ENCODE measurements around the gene STAC3. TPM values are rescaled to one million over a fixed set of nuclear protein-coding genes. Genes with fewer than 3 reads are reported as not detected.
A peak's percentile ranks its signal among the peaks of the same experiment; 100 is the strongest.

The STAC3 gene
- total and polyA plus RNA-seq, 9 of the 15 experiments (the other 6 are each of a cell fraction or from before 2014, with no cell fraction given), result 0.45 to 6.4 (median 3.3) TPM

DNA sequence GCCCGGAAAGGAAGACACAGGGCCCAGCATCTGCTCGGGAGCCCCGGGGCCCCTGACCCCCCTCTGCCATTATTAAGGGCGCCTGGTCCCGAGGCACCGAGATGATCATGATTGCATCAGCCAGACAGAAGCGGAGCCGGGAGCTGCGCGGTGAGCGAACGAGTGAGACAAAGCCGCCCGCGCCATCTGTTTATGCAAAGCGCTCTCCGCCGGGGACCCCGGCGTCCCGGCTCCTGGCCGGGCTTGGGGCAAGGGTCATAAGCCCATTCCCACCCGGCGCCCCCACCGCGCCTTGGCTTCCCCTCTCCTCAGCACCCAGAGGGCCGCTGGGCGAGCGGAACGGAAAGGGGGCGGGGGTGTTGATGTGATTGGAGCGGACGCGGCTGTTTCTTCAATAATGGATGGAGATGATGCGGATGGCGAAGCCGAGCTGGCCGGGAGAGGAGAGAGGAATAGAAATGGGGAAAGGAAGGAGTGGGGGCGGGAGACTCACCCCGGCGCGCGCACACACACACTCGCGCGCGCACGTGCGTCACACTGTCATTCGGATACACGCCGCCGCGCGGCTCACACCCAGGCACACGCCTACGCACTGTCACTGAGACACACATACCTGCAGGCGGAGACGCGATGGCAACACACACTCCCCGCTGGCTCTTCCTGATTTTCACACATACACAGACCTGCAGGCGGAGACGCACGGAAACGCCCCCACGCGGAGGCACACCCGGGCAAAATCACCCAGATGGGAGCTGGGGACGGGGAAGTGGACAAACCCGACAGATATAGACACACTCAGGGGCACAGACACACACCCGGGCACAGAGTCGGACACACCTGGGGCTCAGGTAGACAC lies 10.7 kb downstream of the STAC3 start (continued):
- TF ChIP-seq DMBX1 (CRISPR knock-in tag; IDR thresholded peaks at IDR 0.05; ENCODE audit: borderline replicate concordance) (no peak), ZSCAN29 (IDR thresholded peaks at IDR 0.05) (no peak), PCBP2 (IDR thresholded peaks at IDR 0.05; ENCODE audit: low read depth, low read length, poor library complexity, severe bottlenecking) (no peak), SRSF1 (IDR thresholded peaks at IDR 0.05; ENCODE audit: low read depth, low read length) (no peak), HEY1 (CRISPR knock-in tag; IDR thresholded peaks at IDR 0.05; ENCODE audit: borderline replicate concordance) (no peak), MCM7 (IDR thresholded peaks at IDR 0.05) (no peak), SIRT6 (IDR thresholded peaks at IDR 0.05; ENCODE audit: low read depth, low read length) (no peak), SMAD4 (CRISPR knock-in tag; conservative IDR thresholded peaks at IDR 0.05) (peak; percentile 52; the same call in 1 of the 2 replicates), COPS2 (conservative IDR thresholded peaks at IDR 0.05) (no peak), TCFL5 (CRISPR knock-in tag; conservative IDR thresholded peaks at IDR 0.05) (no peak), SLC30A9 (CRISPR knock-in tag; IDR thresholded peaks at IDR 0.05) (no peak), ZNF583 (CRISPR knock-in tag; IDR thresholded peaks at IDR 0.05) (no peak), KDM1A (IDR thresholded peaks at IDR 0.05) (peak; percentile 54 to 70; a peak in 3 of 4 replicates), PTTG1 (tag; IDR thresholded peaks at IDR 0.05; ENCODE audit: low read depth) (no peak), TRIM28 (IDR thresholded peaks at IDR 0.05) (no peak), SMAD3 (CRISPR knock-in tag; conservative IDR thresholded peaks at IDR 0.05) (no peak), SP2 (IDR thresholded peaks at IDR 0.05; ENCODE audit: extremely low read depth, low read depth, low read length, poor library complexity, severe bottlenecking) (no peak), CTBP1 (IDR thresholded peaks at IDR 0.05; ENCODE audit: borderline replicate concordance) (peak; percentile 89)
- TF ChIP-seq, protein P1, sequence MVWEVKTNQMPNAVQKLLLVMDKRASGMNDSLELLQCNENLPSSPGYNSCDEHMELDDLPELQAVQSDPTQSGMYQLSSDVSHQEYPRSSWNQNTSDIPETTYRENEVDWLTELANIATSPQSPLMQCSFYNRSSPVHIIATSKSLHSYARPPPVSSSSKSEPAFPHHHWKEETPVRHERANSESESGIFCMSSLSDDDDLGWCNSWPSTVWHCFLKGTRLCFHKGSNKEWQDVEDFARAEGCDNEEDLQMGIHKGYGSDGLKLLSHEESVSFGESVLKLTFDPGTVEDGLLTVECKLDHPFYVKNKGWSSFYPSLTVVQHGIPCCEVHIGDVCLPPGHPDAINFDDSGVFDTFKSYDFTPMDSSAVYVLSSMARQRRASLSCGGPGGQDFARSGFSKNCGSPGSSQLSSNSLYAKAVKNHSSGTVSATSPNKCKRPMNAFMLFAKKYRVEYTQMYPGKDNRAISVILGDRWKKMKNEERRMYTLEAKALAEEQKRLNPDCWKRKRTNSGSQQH (CRISPR knock-in tag; IDR thresholded peaks at IDR 0.05), result no peak
- TF ChIP-seq, protein P2, sequence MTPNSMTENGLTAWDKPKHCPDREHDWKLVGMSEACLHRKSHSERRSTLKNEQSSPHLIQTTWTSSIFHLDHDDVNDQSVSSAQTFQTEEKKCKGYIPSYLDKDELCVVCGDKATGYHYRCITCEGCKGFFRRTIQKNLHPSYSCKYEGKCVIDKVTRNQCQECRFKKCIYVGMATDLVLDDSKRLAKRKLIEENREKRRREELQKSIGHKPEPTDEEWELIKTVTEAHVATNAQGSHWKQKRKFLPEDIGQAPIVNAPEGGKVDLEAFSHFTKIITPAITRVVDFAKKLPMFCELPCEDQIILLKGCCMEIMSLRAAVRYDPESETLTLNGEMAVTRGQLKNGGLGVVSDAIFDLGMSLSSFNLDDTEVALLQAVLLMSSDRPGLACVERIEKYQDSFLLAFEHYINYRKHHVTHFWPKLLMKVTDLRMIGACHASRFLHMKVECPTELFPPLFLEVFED (CRISPR knock-in tag; conservative IDR thresholded peaks at IDR 0.05), result no peak
- TF ChIP-seq, protein P3, sequence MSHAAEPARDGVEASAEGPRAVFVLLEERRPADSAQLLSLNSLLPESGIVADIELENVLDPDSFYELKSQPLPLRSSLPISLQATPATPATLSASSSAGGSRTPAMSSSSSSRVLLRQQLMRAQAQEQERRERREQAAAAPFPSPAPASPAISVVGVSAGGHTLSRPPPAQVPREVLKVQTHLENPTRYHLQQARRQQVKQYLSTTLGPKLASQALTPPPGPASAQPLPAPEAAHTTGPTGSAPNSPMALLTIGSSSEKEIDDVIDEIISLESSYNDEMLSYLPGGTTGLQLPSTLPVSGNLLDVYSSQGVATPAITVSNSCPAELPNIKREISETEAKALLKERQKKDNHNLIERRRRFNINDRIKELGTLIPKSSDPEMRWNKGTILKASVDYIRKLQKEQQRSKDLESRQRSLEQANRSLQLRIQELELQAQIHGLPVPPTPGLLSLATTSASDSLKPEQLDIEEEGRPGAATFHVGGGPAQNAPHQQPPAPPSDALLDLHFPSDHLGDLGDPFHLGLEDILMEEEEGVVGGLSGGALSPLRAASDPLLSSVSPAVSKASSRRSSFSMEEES (CRISPR knock-in tag; IDR thresholded peaks at IDR 0.05), result no peak
